Omental fat pad (tissue), 4 donors: ENCODE measurements around the gene TTC23L. TPM values are rescaled to one million over a fixed set of nuclear protein-coding genes. Genes with fewer than 3 reads are reported as not detected.

Experiments used
- ATAC-seq: fragments of 150-250 bp; one replicate; pipeline ENCODE4 v1.9.1; 2016; ENCODE audit warnings: mild to moderate bottlenecking, moderate library complexity; ENCODE audit not compliant: low FRiP score
- DNase-seq: peaks from one replicate; pipeline ENCODE4 v3.0.0-alpha.2; 2019; ENCODE audit warnings: low spot score
- total RNA-seq, 4 donors: library from RNA; depleted of rRNA; stranded (reverse); fragments of >200 nt; gene quantifications; one replicate each; pipeline ENCODE4 v1.1.0, GENCODE V29; 2016
- TF ChIP-seq, protein P1 (sequence below), 3 donors: fragments of 450-650 bp; IDR thresholded peaks; one replicate each; pipeline ENCODE4 v1.5.1; 2016 to 2017; ENCODE audit warnings: antibody characterized with exemption in 3 of 3, mild to moderate bottlenecking in 3 of 3, moderate library complexity in 2 of 3

The TTC23L gene
- total RNA-seq, 4 donors from 2014 or later: not detected

GRCh38 chr5:34900652-34901051, 61.7 kb downstream of the TTC23L start:
- no peak for ATAC-seq
- TF ChIP-seq, protein P1, sequence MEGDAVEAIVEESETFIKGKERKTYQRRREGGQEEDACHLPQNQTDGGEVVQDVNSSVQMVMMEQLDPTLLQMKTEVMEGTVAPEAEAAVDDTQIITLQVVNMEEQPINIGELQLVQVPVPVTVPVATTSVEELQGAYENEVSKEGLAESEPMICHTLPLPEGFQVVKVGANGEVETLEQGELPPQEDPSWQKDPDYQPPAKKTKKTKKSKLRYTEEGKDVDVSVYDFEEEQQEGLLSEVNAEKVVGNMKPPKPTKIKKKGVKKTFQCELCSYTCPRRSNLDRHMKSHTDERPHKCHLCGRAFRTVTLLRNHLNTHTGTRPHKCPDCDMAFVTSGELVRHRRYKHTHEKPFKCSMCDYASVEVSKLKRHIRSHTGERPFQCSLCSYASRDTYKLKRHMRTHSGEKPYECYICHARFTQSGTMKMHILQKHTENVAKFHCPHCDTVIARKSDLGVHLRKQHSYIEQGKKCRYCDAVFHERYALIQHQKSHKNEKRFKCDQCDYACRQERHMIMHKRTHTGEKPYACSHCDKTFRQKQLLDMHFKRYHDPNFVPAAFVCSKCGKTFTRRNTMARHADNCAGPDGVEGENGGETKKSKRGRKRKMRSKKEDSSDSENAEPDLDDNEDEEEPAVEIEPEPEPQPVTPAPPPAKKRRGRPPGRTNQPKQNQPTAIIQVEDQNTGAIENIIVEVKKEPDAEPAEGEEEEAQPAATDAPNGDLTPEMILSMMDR (IDR thresholded peaks at IDR 0.05): no peak
- no peak for DNase-seq

DNA sequence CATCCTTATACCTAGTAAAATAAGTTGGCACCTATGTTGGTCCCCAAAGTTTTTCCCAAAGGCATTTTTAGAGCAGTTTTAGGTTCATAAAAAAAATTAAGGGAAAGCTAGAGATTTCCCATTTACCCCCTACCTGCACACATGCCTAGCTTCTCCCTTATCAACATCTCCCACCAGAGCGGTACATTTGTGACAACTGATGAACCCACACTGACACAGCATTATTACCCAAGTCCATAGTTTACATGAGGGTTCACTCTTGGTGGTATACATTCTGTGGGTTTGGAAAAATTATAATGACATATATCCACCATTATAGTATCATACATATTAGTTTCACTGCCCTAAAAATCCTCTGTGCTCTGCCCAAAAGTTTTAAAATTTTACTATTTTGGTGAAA, 64.3 kb downstream of the TTC23L start:
- DNase-seq (no peak), ATAC-seq (no peak)
- TF ChIP-seq, protein P1 (IDR thresholded peaks at IDR 0.05): no peak

DNA sequence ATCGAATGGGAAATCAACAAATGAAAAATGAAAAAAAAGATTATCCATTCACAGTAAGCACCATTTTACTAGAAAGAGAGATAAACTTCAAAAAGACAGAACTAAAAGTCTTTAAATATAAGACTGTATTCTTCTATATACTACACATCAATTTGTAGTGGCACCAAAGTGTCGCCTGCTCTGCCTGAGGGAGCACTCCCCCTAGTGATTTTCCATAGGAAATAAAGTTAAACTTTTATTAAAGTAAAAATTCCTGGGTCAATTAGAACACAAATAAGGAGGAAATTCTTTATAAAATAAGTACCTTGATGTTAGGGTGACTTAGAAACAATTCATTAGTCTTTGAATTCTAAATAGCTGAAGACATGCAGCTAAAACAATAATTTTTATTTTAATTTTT, 66.6 kb downstream of the TTC23L start:
- DNase-seq (no peak), ATAC-seq (no peak)
- TF ChIP-seq, protein P1 (IDR thresholded peaks at IDR 0.05): no peak

DNA sequence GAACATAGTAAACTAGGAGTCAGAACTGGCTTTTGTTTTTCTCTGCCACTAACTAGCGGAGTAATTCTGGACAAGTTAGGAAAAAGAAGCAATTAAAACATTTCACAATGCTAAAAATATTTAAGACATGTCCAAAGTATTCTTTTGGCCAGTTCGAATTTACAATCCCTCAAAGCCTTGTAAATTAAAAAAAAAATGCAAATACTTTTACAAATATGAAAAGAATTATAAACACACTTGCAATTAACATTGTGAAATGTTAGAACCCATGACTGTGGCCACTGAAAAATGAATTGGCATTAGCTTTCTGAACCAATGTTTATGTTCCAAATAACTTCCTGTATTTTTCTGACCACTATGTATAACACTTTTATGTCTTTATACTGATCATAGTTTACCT, 74.1 kb downstream of the TTC23L start:
- TF ChIP-seq, protein P1 (IDR thresholded peaks at IDR 0.05): no peak
- ATAC-seq (no peak), DNase-seq (no peak)

- no peak for DNase-seq
Measured at GRCh38 chr5:34914671-34915138, 75.7 kb downstream of the TTC23L start.

GRCh38 chr5:34915139-34915855, 76.3 kb downstream of the TTC23L start, which contains the start of the genes BRIX1 and RAD1:
Gene BRIX1, plus strand, starts transcription at chr5:34915711. Its CDS starts 28 bp downstream, at chr5:34915739.
Gene RAD1, minus strand, starts transcription at chr5:34915504. Its CDS starts 612 bp downstream, at chr5:34914892.
- TF ChIP-seq, protein P1 (IDR thresholded peaks at IDR 0.05): no peak
- ATAC-seq (peak; percentile 100), DNase-seq (peak; percentile 73)

More at GRCh38 chr5:34914671-34915138, 75.7 kb downstream of the TTC23L start:
- peak; percentile 10 for ATAC-seq
- TF ChIP-seq, protein P1 (IDR thresholded peaks at IDR 0.05): no peak

DNA sequence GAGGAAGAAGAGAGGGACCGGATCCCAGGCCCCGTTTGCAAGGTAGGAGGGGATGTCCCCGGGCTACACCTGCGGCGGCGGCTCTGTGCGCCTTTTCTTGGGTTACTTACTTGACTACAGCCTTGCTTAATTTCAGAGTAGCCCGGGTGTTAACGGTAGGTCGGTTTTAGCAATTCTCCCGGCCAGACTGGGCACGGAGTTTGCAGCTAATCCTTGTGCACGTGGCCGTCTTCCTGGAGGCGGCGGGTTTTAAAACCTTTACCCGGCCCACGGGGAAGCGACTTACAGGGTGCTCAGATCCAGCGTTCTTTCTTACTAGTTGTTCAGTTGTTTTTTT, 76.9 kb downstream of the TTC23L start:
- ATAC-seq (peak; percentile 12), DNase-seq (no peak)
- TF ChIP-seq, protein P1 (IDR thresholded peaks at IDR 0.05): no peak
